OCI-LY1 (cell line): ENCODE measurements around the gene POLR2E.

Experiments used
- H2AFZ ChIP-seq: fragments of 200-600 bp; sonication (generic), shearing (Covaris generic); 2 replicates; pipeline ENCODE4 v1.6.0; 2014; ENCODE audit warnings: antibody characterized with exemption, mild to moderate bottlenecking, low read length
- H3F3A ChIP-seq: fragments of 200-600 bp; sonication (generic), shearing (Covaris generic); 2 replicates; pipeline ENCODE4 v1.6.0; 2014; ENCODE audit warnings: mild to moderate bottlenecking, antibody characterized with exemption, low read length, moderate library complexity; ENCODE audit not compliant: insufficient read depth
- H3K27ac ChIP-seq: fragments of 200-600 bp; sonication (generic); 2 replicates; pipeline ENCODE4 v1.5.1; 2014; ENCODE audit warnings: low read length, mixed run types, mild to moderate bottlenecking, low read depth; ENCODE audit not compliant: poor library complexity, severe bottlenecking
- H3K27me3 ChIP-seq: fragments of 200-600 bp; sonication (generic); 2 replicates; pipeline ENCODE4 v1.6.0; 2014; ENCODE audit warnings: antibody characterized with exemption, mild to moderate bottlenecking, low read length, moderate library complexity; ENCODE audit not compliant: insufficient read depth
- H3K36me3 ChIP-seq: fragments of 200-600 bp; sonication (generic); 2 replicates; pipeline ENCODE4 v1.6.1; 2014; ENCODE audit warnings: mild to moderate bottlenecking, antibody characterized with exemption, low read length, moderate library complexity, mixed read lengths; ENCODE audit not compliant: insufficient read depth
- H3K4me1 ChIP-seq: fragments of 200-600 bp; sonication (generic); 2 replicates; pipeline ENCODE4 v1.5.1; 2014; ENCODE audit warnings: mild to moderate bottlenecking, low read length, moderate library complexity; ENCODE audit not compliant: insufficient read depth, severe bottlenecking
- H3K4me2 ChIP-seq: fragments of 200-600 bp; sonication (generic), shearing (Covaris generic); 2 replicates; pipeline ENCODE4 v1.6.1; 2014; ENCODE audit warnings: low read length
- H3K4me3 ChIP-seq: fragments of 200-600 bp; sonication (generic); 2 replicates; pipeline ENCODE4 v1.5.1; 2014; ENCODE audit warnings: low read length, low read depth, mild to moderate bottlenecking, mixed read lengths; ENCODE audit not compliant: poor library complexity, severe bottlenecking
- H3K79me2 ChIP-seq: fragments of 200-600 bp; shearing (Covaris generic); 2 replicates; pipeline ENCODE4 v1.6.1; 2016; ENCODE audit warnings: mixed run types, low read length, mixed read lengths; ENCODE audit not compliant: insufficient read depth
- H3K9ac ChIP-seq: fragments of 200-600 bp; sonication (generic), shearing (Covaris generic); 2 replicates; pipeline ENCODE4 v1.6.1; 2014; ENCODE audit warnings: mild to moderate bottlenecking, low read length, mixed read lengths
- H3K9me2 ChIP-seq: fragments of 200-600 bp; sonication (generic), shearing (Covaris generic); 2 replicates; pipeline ENCODE4 v1.6.1; 2014; ENCODE audit warnings: low read depth, mild to moderate bottlenecking, low read length, mixed read lengths
- H3K9me3 ChIP-seq: fragments of 200-600 bp; shearing (Covaris generic); 2 replicates; pipeline ENCODE4 v1.6.1; 2014; ENCODE audit warnings: low read length, mixed read lengths
- H4K20me1 ChIP-seq: fragments of 200-600 bp; sonication (generic), shearing (Covaris generic); 2 replicates; pipeline ENCODE4 v1.6.0; 2016; ENCODE audit warnings: mild to moderate bottlenecking, low read length; ENCODE audit not compliant: insufficient read depth
- CTCF ChIP-seq: fragments of 200-600 bp; sonication (generic), shearing (Covaris generic); IDR thresholded peaks from 2 replicates; pipeline ENCODE4 v1.5.1; 2017; ENCODE audit warnings: mild to moderate bottlenecking, antibody characterized with exemption, low read length, moderate library complexity, mixed read lengths
- EZH2 ChIP-seq: fragments of 200-600 bp; sonication (generic), shearing (Covaris generic); IDR thresholded peaks from 2 replicates; pipeline ENCODE4 v1.8.0; 2017; ENCODE audit warnings: borderline replicate concordance, mixed run types, mild to moderate bottlenecking, antibody characterized with exemption, low read length, moderate library complexity, mixed read lengths

POLR2E gene

GRCh38 chr19:1055028-1055425, 40.1 kb downstream of the POLR2E start:
- Histone ChIP-seq H3K4me3 (no peak overlapping the region), H3K27ac (no peak overlapping the region), H4K20me1 (no peaks in the 10 kb centered on the region), H3K9me2 (no peaks in the 10 kb centered on the region), H3K9ac (no peak overlapping the region), H2AFZ (no peak overlapping the region), H3F3A (no peaks in the 10 kb centered on the region), H3K27me3 (no peaks in the 10 kb centered on the region), H3K79me2 (no peaks in the 10 kb centered on the region), H3K4me1 (peaks cover 4% of the 10 kb centered on the region), H3K4me2 (no peak overlapping the region), H3K36me3 (peaks cover 43% of the 10 kb centered on the region; the same call in 1 of the 2 replicates), H3K9me3 (no peaks in the 10 kb centered on the region)
- TF ChIP-seq CTCF, result no peak
- no peak for TF ChIP-seq EZH2

- Histone ChIP-seq H3K4me2 (no peak overlapping the region), H3K27ac (no peak overlapping the region), H3F3A (no peaks in the 10 kb centered on the region), H4K20me1 (no peaks in the 10 kb centered on the region), H3K9ac (no peak overlapping the region), H3K27me3 (no peaks in the 10 kb centered on the region), H3K4me3 (no peak overlapping the region), H3K36me3 (peaks cover 38% of the 10 kb centered on the region; the same call in 1 of the 2 replicates), H3K4me1 (peaks cover 4% of the 10 kb centered on the region), H2AFZ (no peak overlapping the region), H3K79me2 (no peaks in the 10 kb centered on the region), H3K9me3 (no peaks in the 10 kb centered on the region), H3K9me2 (no peaks in the 10 kb centered on the region)
- no peak for TF ChIP-seq EZH2
- TF ChIP-seq CTCF, result no peak
Measured at GRCh38 chr19:1054102-1055027, 40.8 kb downstream of the POLR2E start.

GRCh38 chr19:1053176-1054101, 41.7 kb downstream of the POLR2E start:
- no peak for TF ChIP-seq CTCF
- no peak for TF ChIP-seq EZH2
- peaks cover 33% of the 10 kb centered on the region; the same call in 1 of the 2 replicates for H3K36me3 ChIP-seq
- no peaks in the 10 kb centered on the region for H4K20me1 ChIP-seq
- H3K9me2 ChIP-seq, result no peaks in the 10 kb centered on the region
- H3K4me3 ChIP-seq, result no peak overlapping the region
- H3K4me2 ChIP-seq, result no peak overlapping the region
- H3K27ac ChIP-seq, result no peak overlapping the region
- no peaks in the 10 kb centered on the region for H3F3A ChIP-seq
- no peaks in the 10 kb centered on the region for H3K27me3 ChIP-seq
- no peak overlapping the region for H2AFZ ChIP-seq
- H3K9ac ChIP-seq, result no peak overlapping the region
- no peaks in the 10 kb centered on the region for H3K9me3 ChIP-seq
- H3K4me1 ChIP-seq, result peaks cover 4% of the 10 kb centered on the region
- H3K79me2 ChIP-seq, result no peaks in the 10 kb centered on the region
